Measurements from ENCODE around the gene KCTD1.

Gene KCTD1

DNA sequence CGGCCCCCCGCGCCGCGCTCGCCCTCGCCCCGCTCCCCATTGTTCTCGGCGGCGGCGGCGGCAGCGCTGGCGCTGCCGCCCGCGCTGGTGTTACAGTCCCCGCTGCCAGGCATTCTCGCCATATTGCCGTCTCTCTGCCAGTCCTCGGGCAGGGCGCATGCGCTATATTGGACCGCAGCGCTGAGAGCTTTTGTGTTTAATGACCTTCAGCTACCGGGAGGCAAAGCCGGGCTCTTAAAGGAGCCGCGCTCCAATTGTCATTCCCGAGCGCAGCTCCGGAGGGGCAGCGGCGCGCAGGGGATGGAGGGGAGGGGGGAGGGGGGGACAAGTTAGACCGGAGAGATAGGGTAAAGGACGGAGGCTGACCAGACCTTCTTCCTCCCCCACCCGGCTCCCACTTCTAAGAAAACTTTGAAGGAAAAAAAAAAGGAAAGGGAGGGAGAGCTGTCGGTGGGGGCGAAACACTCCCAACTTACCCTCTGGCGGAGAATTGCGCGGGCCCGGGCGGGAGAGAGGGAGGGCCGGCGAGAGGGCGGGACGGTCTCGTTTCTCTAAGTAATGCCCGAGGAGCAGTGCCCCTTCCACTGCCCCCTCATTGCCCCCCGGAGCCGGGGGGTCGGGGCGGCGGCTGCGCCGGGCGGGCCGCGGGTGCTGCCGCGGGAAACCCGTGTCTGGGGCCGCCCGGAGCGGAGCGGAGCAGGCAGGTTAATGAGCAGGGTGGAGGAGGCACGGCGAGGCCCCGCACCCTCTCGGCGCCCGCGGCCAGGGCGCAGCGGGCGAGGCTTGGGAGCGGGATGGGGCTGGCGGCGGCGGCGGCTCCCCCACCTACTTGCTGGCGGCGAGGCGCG lies at the start of gene KCTD1:
TSS of gene KCTD1 (minus strand) at position 139 of the 848 bp plus-strand sequence. CDS start at position 122, 17 bp downstream.
- DNase-seq (ENCODE audit: low read depth), result peak; percentile 68
- no peak for TF ChIP-seq CTCF (IDR thresholded peaks at IDR 0.05; ENCODE audit: low read depth, low read length, missing control alignments)
- H3K4me3 ChIP-seq (ENCODE audit: low read depth, low read length), result peak within 1 kb of the TSS; percentile 63

- no peak for TF ChIP-seq CTCF (IDR thresholded peaks at IDR 0.05; ENCODE audit: low read depth, low read length, missing control alignments)
- DNase-seq (ENCODE audit: low read depth), result no peak
- H3K4me3 ChIP-seq (ENCODE audit: low read depth, low read length), result no peak overlapping the region
These were observed 45.3 kb upstream of the KCTD1 start for GRCh38 chr18:26593365-26594320.

DNA sequence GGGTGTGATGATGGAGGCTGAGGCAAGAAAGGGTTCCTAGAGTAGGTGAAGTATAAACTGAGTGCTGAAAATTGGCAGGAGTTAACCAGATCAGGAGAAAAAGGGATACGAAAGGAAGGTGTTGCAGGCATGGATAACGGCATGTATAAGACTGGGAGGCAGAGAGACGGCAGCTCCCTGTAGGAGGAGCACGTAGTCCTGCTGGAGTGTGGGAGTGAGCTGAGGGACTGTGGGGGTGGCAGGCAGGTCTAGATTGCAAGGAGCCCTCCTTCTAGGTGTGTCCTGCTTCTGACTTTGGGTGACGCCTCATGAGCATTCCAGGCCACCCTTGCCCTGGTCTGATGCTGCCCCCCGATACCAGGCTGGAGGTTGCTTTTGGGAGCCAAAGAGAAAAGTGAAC lies 36.4 kb upstream of the KCTD1 start:
- TF ChIP-seq CTCF (IDR thresholded peaks at IDR 0.05; ENCODE audit: low read depth, low read length, missing control alignments), result no peak
- no peak overlapping the region for H3K4me3 ChIP-seq (ENCODE audit: low read depth, low read length)
- no peak for DNase-seq (ENCODE audit: low read depth)

GRCh38 chr18:26579941-26580618 lies 31.7 kb upstream of the KCTD1 start:
- DNase-seq (ENCODE audit: low read depth), result no peak
- H3K4me3 ChIP-seq (ENCODE audit: low read depth, low read length), result no peak overlapping the region
- no peak for TF ChIP-seq CTCF (IDR thresholded peaks at IDR 0.05; ENCODE audit: low read depth, low read length, missing control alignments)

GRCh38 chr18:26575865-26576217 lies 27.5 kb upstream of the KCTD1 start:
- TF ChIP-seq CTCF (IDR thresholded peaks at IDR 0.05; ENCODE audit: low read depth, low read length, missing control alignments), result no peak
- no peak for DNase-seq (ENCODE audit: low read depth)
- no peak overlapping the region for H3K4me3 ChIP-seq (ENCODE audit: low read depth, low read length)

DNA sequence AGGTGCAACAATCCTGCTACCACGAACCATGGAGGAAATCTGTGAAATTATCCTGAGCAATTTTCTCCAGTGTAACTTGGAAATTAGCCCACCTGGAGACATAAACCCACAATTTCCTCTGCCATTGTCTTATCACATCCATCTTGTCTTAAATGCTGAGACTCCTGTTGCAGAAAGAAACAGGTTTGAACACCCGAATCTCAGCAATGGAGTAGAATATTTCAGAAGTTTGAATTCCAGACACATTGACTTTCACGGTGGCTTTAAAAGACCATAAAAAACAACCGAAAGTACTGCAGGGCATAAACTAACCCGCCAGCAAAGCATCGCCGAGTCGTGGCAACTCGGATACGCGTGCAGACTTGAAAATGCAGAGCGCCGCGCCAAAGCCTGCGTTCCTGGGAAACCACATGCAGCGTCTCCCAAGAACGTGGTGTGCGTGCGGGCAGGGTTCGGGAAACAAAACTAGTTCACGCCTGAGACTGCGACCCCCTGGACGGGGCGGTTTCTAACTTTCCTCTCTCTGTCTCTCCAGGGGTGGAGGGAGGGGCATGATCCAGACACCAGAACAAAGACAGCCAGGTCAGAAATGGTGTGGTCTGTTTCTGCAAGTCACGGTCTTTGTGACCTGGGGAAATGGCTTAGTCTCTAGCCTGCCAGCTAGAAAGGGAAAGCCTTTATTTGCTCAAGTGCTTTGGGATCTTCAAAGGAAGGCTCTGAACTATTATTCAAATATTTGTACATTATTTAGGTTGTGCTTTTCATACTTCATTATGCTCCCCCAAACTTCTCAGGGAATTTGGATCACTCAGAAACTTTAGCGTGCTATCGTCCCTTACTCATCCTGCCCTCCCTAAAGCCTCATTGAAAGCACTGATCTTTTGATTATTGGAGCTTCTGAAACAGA lies 26.9 kb upstream of the KCTD1 start:
- DNase-seq (ENCODE audit: low read depth), result no peak
- peak overlapping the region; percentile 39; the same call in 1 of the 2 replicates for H3K4me3 ChIP-seq (ENCODE audit: low read depth, low read length)
- TF ChIP-seq CTCF (IDR thresholded peaks at IDR 0.05; ENCODE audit: low read depth, low read length, missing control alignments), result no peak
